ENCODE measurements around the gene AKAP1. TPM values are rescaled to one million over a fixed set of nuclear protein-coding genes. Genes with fewer than 3 reads are reported as not detected.
A peak's percentile ranks its signal among the peaks of the same experiment; 100 is the strongest.

Gene AKAP1
- total RNA-seq, 1 donor from 2014 or later = 26.4 TPM

GRCh38 chr17:57124053-57124452 is 39.0 kb downstream of the AKAP1 start:
- H3K36me3 Mint-ChIP-seq = peaks cover 12% of the 10 kb centered on the region
- DNase-seq (ENCODE audit: low spot score in 2 of 2, unreplicated experiment in 2 of 2) = no peak
- H3K27ac Mint-ChIP-seq = no peak overlapping the region
- no peaks in the 10 kb centered on the region for H3K9me3 Mint-ChIP-seq
- H3K4me3 Mint-ChIP-seq = no peak overlapping the region
- TF ChIP-seq, protein P1, sequence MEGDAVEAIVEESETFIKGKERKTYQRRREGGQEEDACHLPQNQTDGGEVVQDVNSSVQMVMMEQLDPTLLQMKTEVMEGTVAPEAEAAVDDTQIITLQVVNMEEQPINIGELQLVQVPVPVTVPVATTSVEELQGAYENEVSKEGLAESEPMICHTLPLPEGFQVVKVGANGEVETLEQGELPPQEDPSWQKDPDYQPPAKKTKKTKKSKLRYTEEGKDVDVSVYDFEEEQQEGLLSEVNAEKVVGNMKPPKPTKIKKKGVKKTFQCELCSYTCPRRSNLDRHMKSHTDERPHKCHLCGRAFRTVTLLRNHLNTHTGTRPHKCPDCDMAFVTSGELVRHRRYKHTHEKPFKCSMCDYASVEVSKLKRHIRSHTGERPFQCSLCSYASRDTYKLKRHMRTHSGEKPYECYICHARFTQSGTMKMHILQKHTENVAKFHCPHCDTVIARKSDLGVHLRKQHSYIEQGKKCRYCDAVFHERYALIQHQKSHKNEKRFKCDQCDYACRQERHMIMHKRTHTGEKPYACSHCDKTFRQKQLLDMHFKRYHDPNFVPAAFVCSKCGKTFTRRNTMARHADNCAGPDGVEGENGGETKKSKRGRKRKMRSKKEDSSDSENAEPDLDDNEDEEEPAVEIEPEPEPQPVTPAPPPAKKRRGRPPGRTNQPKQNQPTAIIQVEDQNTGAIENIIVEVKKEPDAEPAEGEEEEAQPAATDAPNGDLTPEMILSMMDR (IDR thresholded peaks at IDR 0.05; ENCODE audit: unreplicated experiment) = no peak
- H3K27me3 Mint-ChIP-seq (ENCODE audit: low read depth) = no peaks in the 10 kb centered on the region
- H3K4me1 Mint-ChIP-seq = peaks cover 12% of the 10 kb centered on the region

GRCh38 chr17:57125406-57125805 is 40.4 kb downstream of the AKAP1 start:
- H3K27ac Mint-ChIP-seq = no peak overlapping the region
- H3K27me3 Mint-ChIP-seq (ENCODE audit: low read depth) = peaks cover 3% of the 10 kb centered on the region
- no peak overlapping the region for H3K4me3 Mint-ChIP-seq
- TF ChIP-seq, protein P1 (IDR thresholded peaks at IDR 0.05; ENCODE audit: unreplicated experiment) = no peak
- no peaks in the 10 kb centered on the region for H3K9me3 Mint-ChIP-seq
- no peak for DNase-seq (ENCODE audit: low spot score in 2 of 2, unreplicated experiment in 2 of 2)
- H3K36me3 Mint-ChIP-seq = peaks cover 12% of the 10 kb centered on the region
- peaks cover 12% of the 10 kb centered on the region for H3K4me1 Mint-ChIP-seq

DNA sequence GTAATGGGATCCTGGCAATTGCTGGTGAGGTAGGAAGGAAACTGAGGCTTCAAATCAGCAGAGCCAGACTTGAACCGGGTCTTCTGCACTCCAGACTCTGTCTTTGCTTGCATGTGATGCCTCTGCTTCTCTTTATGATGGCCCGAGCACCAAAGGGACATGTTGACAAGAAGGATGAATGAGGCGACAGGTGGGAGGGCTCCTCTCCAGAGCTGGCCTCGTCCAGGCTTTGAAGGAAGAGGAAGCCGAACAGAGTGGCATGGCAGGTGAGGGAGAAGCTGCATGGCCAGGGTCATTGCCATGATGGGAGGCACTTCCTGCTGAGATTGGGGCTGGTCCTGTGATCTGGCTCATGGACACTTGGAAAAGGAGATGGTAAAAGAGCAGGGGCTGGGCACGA is 40.8 kb downstream of the AKAP1 start:
- Mint-ChIP-seq H3K27ac (no peak overlapping the region), H3K9me3 (no peaks in the 10 kb centered on the region), H3K36me3 (peaks cover 9% of the 10 kb centered on the region), H3K4me3 (no peak overlapping the region), H3K27me3 (ENCODE audit: low read depth) (peaks cover 3% of the 10 kb centered on the region), H3K4me1 (peaks cover 14% of the 10 kb centered on the region)
- TF ChIP-seq, protein P1 (IDR thresholded peaks at IDR 0.05; ENCODE audit: unreplicated experiment) = no peak
- no peak for DNase-seq (ENCODE audit: low spot score in 2 of 2, unreplicated experiment in 2 of 2)

- Mint-ChIP-seq H3K4me3 (peak overlapping the region; percentile 57), H3K4me1 (peaks cover 17% of the 10 kb centered on the region), H3K27ac (no peak overlapping the region), H3K36me3 (peaks cover 2% of the 10 kb centered on the region), H3K9me3 (no peaks in the 10 kb centered on the region), H3K27me3 (ENCODE audit: low read depth) (peaks cover 3% of the 10 kb centered on the region)
- TF ChIP-seq, protein P1 (IDR thresholded peaks at IDR 0.05; ENCODE audit: unreplicated experiment) = peak; percentile 81
- peak; percentile 72 to 84 for DNase-seq (ENCODE audit: low spot score in 2 of 2, unreplicated experiment in 2 of 2)
Measured at GRCh38 chr17:57130708-57131461, 45.8 kb downstream of the AKAP1 start.

GRCh38 chr17:57132663-57133062 is 47.6 kb downstream of the AKAP1 start:
- H3K4me1 Mint-ChIP-seq = peaks cover 19% of the 10 kb centered on the region
- no peaks in the 10 kb centered on the region for H3K9me3 Mint-ChIP-seq
- peaks cover 3% of the 10 kb centered on the region for H3K27me3 Mint-ChIP-seq (ENCODE audit: low read depth)
- no peaks in the 10 kb centered on the region for H3K36me3 Mint-ChIP-seq
- TF ChIP-seq, protein P1 (IDR thresholded peaks at IDR 0.05; ENCODE audit: unreplicated experiment) = no peak
- DNase-seq (ENCODE audit: low spot score in 2 of 2, unreplicated experiment in 2 of 2) = no peak
- peak overlapping the region; percentile 3 for H3K27ac Mint-ChIP-seq
- no peak overlapping the region for H3K4me3 Mint-ChIP-seq
